ENCODE data around the gene PTRHD1.
"Not testable (repeated sequence)": the region's sequence is repeated elsewhere in the genome, so short reads cannot be mapped to it uniquely, and the experiment has no call there.

Gene PTRHD1

DNA sequence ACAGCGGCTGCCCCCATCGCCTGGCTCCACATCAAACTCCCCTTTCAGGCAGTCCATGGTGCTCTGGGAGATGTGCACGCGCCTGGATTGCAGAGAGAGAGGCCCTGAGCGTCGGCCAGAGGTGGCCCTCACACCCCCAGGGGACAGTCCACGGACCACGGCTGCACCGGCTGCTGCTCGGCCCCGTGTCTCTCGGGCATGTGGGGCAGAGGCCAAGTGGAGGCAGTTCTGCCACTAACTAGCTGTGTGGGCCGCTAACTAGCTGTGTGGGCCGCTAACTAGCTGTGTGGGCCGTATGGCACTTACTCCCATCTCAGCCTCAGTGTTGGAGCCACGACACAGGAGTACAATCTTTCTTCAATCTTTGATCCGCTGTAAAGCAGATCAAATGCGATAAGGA lies 45.4 kb upstream of the PTRHD1 start:
- TF ChIP-seq CTCF (IDR thresholded peaks at IDR 0.05; ENCODE audit: control insufficient read depth, insufficient read depth, low read depth, low read length, missing control alignments) = no peak
- no peak overlapping the region for H3K4me3 ChIP-seq (ENCODE audit: control insufficient read depth, low read depth, low read length)
- no peak for DNase-seq (ENCODE audit: low read depth)

GRCh38 chr2:24837996-24838513 lies 44.9 kb upstream of the PTRHD1 start:
- no peak for DNase-seq (ENCODE audit: low read depth)
- no peak overlapping the region for H3K4me3 ChIP-seq (ENCODE audit: control insufficient read depth, low read depth, low read length)
- no peak for TF ChIP-seq CTCF (IDR thresholded peaks at IDR 0.05; ENCODE audit: control insufficient read depth, insufficient read depth, low read depth, low read length, missing control alignments)

- H3K4me3 ChIP-seq (ENCODE audit: control insufficient read depth, low read depth, low read length) = no peak overlapping the region
- no peak for TF ChIP-seq CTCF (IDR thresholded peaks at IDR 0.05; ENCODE audit: control insufficient read depth, insufficient read depth, low read depth, low read length, missing control alignments)
- no peak for DNase-seq (ENCODE audit: low read depth)
These were observed 43.5 kb upstream of the PTRHD1 start for GRCh38 chr2:24836706-24837105.

DNA sequence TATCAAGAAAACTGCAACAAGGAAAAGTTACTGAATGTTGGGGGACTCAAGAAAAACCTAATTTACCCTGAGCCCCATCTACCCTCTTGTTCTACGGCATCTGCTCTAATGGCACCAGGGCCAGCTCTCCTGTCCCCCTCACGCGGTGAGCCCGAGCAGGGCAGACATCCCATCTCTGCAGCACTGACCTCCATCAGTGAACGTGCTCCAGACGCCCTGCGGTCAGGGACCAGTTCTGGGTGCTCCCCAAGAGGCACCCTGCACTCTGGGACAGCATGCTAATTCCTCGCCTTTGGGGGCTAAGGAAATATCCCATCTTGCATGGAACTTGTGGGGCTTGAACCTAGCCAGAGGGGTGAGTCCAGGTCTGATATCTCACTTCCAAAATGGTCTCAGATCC lies 43.0 kb upstream of the PTRHD1 start:
- no peak overlapping the region for H3K4me3 ChIP-seq (ENCODE audit: control insufficient read depth, low read depth, low read length)
- TF ChIP-seq CTCF (IDR thresholded peaks at IDR 0.05; ENCODE audit: control insufficient read depth, insufficient read depth, low read depth, low read length, missing control alignments) = no peak
- DNase-seq (ENCODE audit: low read depth) = no peak

GRCh38 chr2:24835411-24835810 lies 42.2 kb upstream of the PTRHD1 start:
- not testable (repeated sequence) for H3K4me3 ChIP-seq (ENCODE audit: control insufficient read depth, low read depth, low read length); DNase-seq (ENCODE audit: low read depth)

DNA sequence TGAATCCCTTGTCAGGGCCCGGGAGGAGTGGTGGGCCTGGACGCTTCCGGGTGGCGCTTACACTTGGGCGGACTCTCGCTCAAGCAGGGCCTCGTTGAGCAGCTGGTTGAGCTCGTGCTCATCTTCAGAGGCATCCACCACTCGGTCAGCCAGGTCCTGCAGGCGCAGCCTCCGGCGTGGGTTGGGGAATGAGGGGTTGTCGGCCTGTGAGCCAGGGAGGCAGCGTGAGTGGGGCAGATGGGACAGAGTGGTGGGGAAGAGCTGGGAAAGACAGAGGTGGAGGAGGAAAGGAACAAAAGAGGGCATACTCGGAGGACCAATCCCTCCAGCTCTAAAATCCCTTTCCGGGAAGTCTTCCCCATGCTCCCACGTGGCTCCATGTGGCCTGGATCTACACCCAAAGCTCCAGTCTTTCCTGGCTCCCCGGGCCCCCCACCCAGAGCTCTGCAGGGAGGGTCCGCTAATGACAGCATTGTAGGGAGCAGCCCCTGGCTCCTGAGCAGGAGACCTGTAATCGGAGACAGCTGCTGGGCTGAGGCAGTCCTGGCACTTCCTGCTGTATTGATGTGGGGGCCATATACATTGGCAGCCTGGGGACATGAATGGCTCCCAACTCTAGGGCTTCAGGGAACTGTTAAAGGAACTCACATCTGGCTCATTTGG lies 41.7 kb upstream of the PTRHD1 start:
- no peak overlapping the region for H3K4me3 ChIP-seq (ENCODE audit: control insufficient read depth, low read depth, low read length)
- no peak for DNase-seq (ENCODE audit: low read depth)
- no peak for TF ChIP-seq CTCF (IDR thresholded peaks at IDR 0.05; ENCODE audit: control insufficient read depth, insufficient read depth, low read depth, low read length, missing control alignments)

GRCh38 chr2:24833821-24834732 lies 40.9 kb upstream of the PTRHD1 start:
- no peak for TF ChIP-seq CTCF (IDR thresholded peaks at IDR 0.05; ENCODE audit: control insufficient read depth, insufficient read depth, low read depth, low read length, missing control alignments)
- H3K4me3 ChIP-seq (ENCODE audit: control insufficient read depth, low read depth, low read length) = no peak overlapping the region
- DNase-seq (ENCODE audit: low read depth) = no peak

All from AG09309 (cell line).